Stimulated activated CD4-positive, alpha-beta T cell treated with anti-CD3 and anti-CD28 coated beads, Interleukin-2, amount 100 ng/mL, for 48 hours (primary cell): ENCODE results near the gene KCNC2.

Experiments used
- DNase-seq, 2 donors: peaks; one replicate each; pipeline ENCODE4 v3.0.0-alpha.2; 2020

KCNC2 gene

GRCh38 chr12:75047885-75048525 lies 161.6 kb downstream of the KCNC2 start:
- DNase-seq = no peak

GRCh38 chr12:75042125-75042524 lies 167.5 kb downstream of the KCNC2 start:
- no peak for DNase-seq

GRCh38 chr12:75041472-75041871 lies 168.2 kb downstream of the KCNC2 start:
- no peak for DNase-seq

- no peak for DNase-seq
Measured at GRCh38 chr12:75020068-75020557, 189.5 kb downstream of the KCNC2 start.

- no peak for DNase-seq
Measured at GRCh38 chr12:75011120-75011519, 198.5 kb downstream of the KCNC2 start.

- no peak for DNase-seq
Measured at GRCh38 chr12:75007133-75007532, 202.5 kb downstream of the KCNC2 start.

- DNase-seq = no peak
Measured at GRCh38 chr12:75000120-75000519, 209.5 kb downstream of the KCNC2 start.

- DNase-seq = no peak
Measured at GRCh38 chr12:74999474-74999873, 210.2 kb downstream of the KCNC2 start.
